Activated CD4-positive, alpha-beta memory T cell treated with anti-CD3 and anti-CD28 coated beads, Interleukin-2, amount 10 ng/mL, durations not matched to agents 7 days and 5 days (primary cell): ENCODE results near the gene ALLC. TPM values are rescaled to one million over a fixed set of nuclear protein-coding genes. Genes with fewer than 3 reads are reported as not detected.

Source experiments
- CTCF ChIA-PET: fragments of 350-600 bp; sonication (Branson Sonifier 250); formaldehyde crosslinking; loops from one replicate; lab custom pipeline; 2021; ENCODE audit warnings: antibody characterized with exemption, inconsistent platforms; lab: Charles Lee
- POLR2A ChIA-PET: fragments of 350-600 bp; sonication (Branson Sonifier 250); formaldehyde crosslinking; loops from one replicate; lab custom pipeline; 2021; ENCODE audit warnings: antibody characterized with exemption; lab: Charles Lee
- DNase-seq: peaks from one replicate; pipeline ENCODE4 v3.0.0-alpha.2; 2020
- H3K27ac Mint-ChIP-seq: one replicate; pipeline ENCODE4 v1.8.0; 2021; ENCODE audit warnings: mild to moderate bottlenecking, mixed read lengths
- H3K27me3 Mint-ChIP-seq: one replicate; pipeline ENCODE4 v1.8.0; 2021; ENCODE audit warnings: mixed read lengths
- H3K36me3 Mint-ChIP-seq: one replicate; pipeline ENCODE4 v1.8.0; 2021; ENCODE audit warnings: low read depth, mixed read lengths
- H3K4me1 Mint-ChIP-seq: one replicate; pipeline ENCODE4 v1.8.0; 2021; ENCODE audit warnings: mixed read lengths
- H3K4me3 Mint-ChIP-seq: one replicate; pipeline ENCODE4 v1.8.0; 2021; ENCODE audit warnings: mild to moderate bottlenecking, mixed read lengths
- H3K9me3 Mint-ChIP-seq: one replicate; pipeline ENCODE4 v1.8.0; 2021; ENCODE audit warnings: mixed read lengths
- total RNA-seq, 2 experiments: library from RNA; stranded (reverse); gene quantifications; one replicate each; pipeline ENCODE4 v1.2.3, GENCODE V29; 2021

The ALLC gene
- total RNA-seq, 2 experiments from 2014 or later: not detected

GRCh38 chr2:3647831-3648651, 10.0 kb upstream of the ALLC start:
- no peak for DNase-seq
- H3K9me3 Mint-ChIP-seq: no peaks in the 10 kb centered on the region
- no peaks in the 10 kb centered on the region for H3K27me3 Mint-ChIP-seq
- ChIA-PET CTCF (no interaction called here), POLR2A (no interaction called here)
- H3K27ac Mint-ChIP-seq: no peak overlapping the region
- H3K36me3 Mint-ChIP-seq: no peaks in the 10 kb centered on the region
- no peak overlapping the region for H3K4me3 Mint-ChIP-seq
- peaks cover 15% of the 10 kb centered on the region for H3K4me1 Mint-ChIP-seq

DNA sequence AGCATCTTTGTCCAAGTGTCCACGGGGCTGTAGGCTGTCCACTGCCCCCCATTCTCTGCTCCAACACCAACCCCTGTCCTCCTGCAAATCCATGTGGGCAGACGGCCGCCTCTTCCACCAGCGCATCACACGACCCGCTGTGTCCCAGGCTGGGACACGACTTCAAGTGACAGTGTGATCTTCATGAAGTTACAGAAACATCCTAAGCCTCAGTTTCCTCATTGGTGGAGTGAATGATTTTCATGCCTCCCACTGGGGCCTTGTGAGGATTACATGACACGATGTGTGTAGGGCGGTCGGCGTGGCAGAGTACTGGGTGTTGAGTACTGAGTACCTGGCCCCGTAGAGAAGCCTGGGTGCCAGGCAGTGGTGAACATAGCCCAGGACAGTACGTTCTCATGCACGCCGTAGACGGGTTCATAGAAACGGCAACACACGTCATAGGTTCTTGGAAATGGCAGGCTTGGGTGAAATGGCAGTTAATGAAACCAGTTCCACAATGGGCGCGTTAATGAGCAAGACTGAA, 9.3 kb upstream of the ALLC start:
- no peak overlapping the region for H3K4me3 Mint-ChIP-seq
- H3K36me3 Mint-ChIP-seq: no peaks in the 10 kb centered on the region
- H3K4me1 Mint-ChIP-seq: peaks cover 15% of the 10 kb centered on the region
- no peaks in the 10 kb centered on the region for H3K9me3 Mint-ChIP-seq
- H3K27ac Mint-ChIP-seq: no peak overlapping the region
- no peak for DNase-seq
- ChIA-PET POLR2A (no interaction called here), CTCF (no interaction called here)
- no peaks in the 10 kb centered on the region for H3K27me3 Mint-ChIP-seq

DNA sequence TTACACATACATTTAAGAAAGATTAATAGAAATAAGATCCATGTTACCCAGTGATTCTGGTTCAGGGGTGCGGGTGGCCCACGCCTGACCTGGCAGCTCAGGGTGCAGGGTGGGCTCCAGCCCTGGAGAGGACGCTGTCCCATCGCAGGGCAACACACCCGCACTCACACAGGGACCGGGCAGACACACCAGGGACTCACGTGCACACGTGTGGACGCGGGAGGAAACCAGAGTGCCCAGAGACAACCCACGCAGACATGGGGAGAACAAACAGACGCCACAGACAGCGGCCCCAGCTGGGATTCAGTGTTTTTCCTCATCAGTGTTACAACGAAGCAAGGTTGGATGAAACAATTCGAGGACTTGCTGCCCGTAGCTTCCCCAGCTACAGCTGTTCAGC, 8.4 kb upstream of the ALLC start:
- no peak overlapping the region for H3K4me3 Mint-ChIP-seq
- peaks cover 15% of the 10 kb centered on the region for H3K4me1 Mint-ChIP-seq
- ChIA-PET CTCF (interaction anchor here (4.4 kb wide), 1 partner anchor 226 kb away, joined by 31 read pairs; no protein-coding TSS in a partner anchor), POLR2A (no interaction called here)
- DNase-seq: no peak
- H3K36me3 Mint-ChIP-seq: no peaks in the 10 kb centered on the region
- no peaks in the 10 kb centered on the region for H3K27me3 Mint-ChIP-seq
- H3K9me3 Mint-ChIP-seq: no peaks in the 10 kb centered on the region
- H3K27ac Mint-ChIP-seq: no peak overlapping the region

DNA sequence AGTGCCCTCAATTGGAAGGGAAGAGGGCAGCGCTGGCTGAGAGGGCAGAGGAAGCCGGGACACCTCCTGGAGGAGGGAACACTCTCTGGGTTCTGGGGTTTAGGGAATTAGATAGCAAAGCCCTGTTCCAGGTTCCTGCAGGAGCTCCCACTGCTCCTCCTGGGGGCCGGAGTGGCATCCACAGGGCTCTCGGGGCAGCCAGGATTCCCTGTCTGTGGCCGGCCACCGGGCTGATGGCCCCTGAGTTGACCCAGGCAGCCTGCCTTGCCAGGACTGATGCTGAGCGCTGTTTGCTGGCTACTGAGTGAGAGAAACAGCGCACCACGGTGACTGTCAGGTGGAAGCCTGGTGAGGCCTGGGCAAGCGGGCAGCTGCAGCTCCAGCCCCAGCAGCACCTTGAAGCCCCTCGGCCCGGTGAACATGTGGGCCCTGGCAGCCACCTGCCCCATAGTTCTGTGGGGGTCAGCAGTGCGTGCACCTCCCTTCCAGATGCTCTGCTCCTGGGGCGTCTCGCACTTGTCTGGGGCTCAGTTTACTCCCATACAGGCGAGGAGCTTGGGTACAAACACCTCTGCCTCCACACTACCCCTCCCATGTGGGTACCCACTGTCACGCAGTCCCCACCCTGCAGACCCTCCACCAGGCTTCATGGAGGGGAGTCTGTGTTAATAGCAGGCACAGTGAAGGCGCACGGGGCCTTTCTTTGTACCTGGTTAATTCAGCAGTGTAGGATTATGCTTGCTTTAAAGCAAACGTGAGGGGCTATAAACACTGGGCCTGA, 7.7 kb upstream of the ALLC start:
- H3K4me1 Mint-ChIP-seq: peaks cover 15% of the 10 kb centered on the region
- no peak overlapping the region for H3K27ac Mint-ChIP-seq
- no peak for DNase-seq
- ChIA-PET POLR2A (interaction anchor here (3.1 kb wide), 1 partner anchor 12 kb away, joined by 20 read pairs; no protein-coding TSS in a partner anchor), CTCF (interaction anchor here (0.7 to 4.4 kb wide), 2 partner anchors 20 to 227 kb away, joined by 3 to 31 read pairs; no protein-coding TSS in a partner anchor)
- H3K27me3 Mint-ChIP-seq: no peaks in the 10 kb centered on the region
- no peaks in the 10 kb centered on the region for H3K9me3 Mint-ChIP-seq
- no peaks in the 10 kb centered on the region for H3K36me3 Mint-ChIP-seq
- H3K4me3 Mint-ChIP-seq: no peak overlapping the region

DNA sequence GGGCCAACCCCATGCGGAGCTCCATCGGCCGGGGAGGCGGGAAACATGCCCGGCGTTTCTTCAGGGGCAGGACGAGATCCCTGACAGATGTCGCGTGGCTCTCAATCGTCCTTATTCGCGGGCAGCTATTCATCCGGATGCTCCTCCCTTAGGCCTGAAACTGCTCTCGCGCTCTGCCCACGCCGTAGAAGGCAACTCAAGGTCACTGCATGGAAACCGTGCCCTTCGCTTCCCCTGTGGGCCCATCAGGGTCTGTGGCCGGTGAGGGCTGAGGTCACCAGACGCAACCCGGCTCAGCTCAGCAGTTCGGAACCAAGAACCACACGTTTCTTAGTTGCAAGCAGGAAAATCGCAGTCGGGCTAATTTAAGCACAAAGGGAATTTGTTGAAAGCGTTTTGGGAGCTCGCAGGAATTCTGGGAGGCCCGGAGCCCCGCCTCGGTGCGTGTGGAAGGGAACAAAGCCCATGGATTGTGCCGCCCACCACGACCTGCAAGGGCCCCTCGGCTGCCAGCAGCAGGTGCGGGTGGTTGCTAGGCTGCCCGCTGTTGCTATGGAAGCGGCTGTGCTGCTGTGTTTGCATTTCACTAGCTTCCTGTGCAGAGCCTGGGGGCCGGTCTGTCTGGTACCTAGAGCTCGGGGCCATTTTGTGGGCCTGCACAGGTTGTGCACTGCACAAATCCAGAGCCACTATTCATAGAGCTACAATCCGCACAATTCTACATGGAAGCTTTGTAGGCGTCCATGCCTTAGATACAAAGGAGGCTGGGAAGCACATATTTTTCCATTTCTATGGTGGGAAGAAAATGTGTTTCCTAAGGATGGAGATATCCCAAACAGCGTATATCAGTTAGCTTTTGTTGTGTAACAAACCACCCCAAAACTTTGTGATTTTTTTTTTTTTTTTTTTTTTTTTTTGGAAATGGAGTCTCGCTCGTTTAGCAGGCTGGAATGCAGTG, 6.0 kb upstream of the ALLC start:
- Mint-ChIP-seq H3K9me3 (no peaks in the 10 kb centered on the region), H3K36me3 (no peaks in the 10 kb centered on the region), H3K27ac (peak overlapping the region; percentile 72), H3K4me1 (peaks cover 15% of the 10 kb centered on the region), H3K4me3 (peak overlapping the region; percentile 74), H3K27me3 (no peaks in the 10 kb centered on the region)
- CTCF ChIA-PET: interaction anchor here (0.6 to 4.4 kb wide), 16 partner anchors 9 to 1137 kb away, joined by 3 to 31 read pairs (median 4); partner anchors contain the start of gene EIPR1
- POLR2A ChIA-PET: interaction anchor here (0.7 to 3.1 kb wide), 8 partner anchors 10 to 274 kb away, joined by 3 to 20 read pairs (median 6); partner anchors contain the start of genes ADI1, EIPR1, RNASEH1 and TRAPPC12
- DNase-seq: peak; percentile 78

- no peak overlapping the region for H3K27ac Mint-ChIP-seq
- no peak overlapping the region for H3K4me3 Mint-ChIP-seq
- no peaks in the 10 kb centered on the region for H3K27me3 Mint-ChIP-seq
- CTCF ChIA-PET: interaction anchor here (1.0 to 4.4 kb wide), 4 partner anchors 69 to 229 kb away, joined by 3 to 31 read pairs (median 6); no protein-coding TSS in a partner anchor
- POLR2A ChIA-PET: interaction anchor here (0.9 to 3.1 kb wide), 6 partner anchors 9 to 275 kb away, joined by 3 to 20 read pairs (median 12); partner anchors contain the start of genes EIPR1, RNASEH1 and TRAPPC12
- no peaks in the 10 kb centered on the region for H3K9me3 Mint-ChIP-seq
- H3K4me1 Mint-ChIP-seq: peaks cover 15% of the 10 kb centered on the region
- H3K36me3 Mint-ChIP-seq: no peaks in the 10 kb centered on the region
- no peak for DNase-seq
Observed at GRCh38 chr2:3652896-3653625, 4.9 kb upstream of the ALLC start.

DNA sequence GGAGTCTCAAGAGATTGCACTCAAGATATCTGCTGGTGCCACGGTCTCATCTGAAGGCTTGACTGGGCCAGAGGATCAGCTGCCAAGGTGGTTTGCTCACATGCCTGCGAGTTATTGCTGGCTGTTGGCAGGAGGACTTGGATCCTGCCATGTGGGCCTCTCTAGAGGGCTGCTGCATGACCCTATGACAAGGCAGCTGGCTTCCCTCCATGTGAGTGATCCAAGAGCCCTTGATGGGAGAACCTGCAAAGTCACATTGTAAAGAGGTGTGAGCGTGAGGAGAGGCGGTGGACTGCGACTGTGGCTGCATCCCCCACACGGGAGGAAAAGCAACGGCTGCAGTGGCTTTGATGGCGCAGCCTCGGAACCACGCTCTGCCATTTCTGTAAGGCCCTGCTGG, 4.0 kb upstream of the ALLC start:
- CTCF ChIA-PET: no interaction called here
- no peaks in the 10 kb centered on the region for H3K9me3 Mint-ChIP-seq
- peaks cover 15% of the 10 kb centered on the region for H3K4me1 Mint-ChIP-seq
- POLR2A ChIA-PET: interaction anchor here (1.4 kb wide), 1 partner anchor 10 kb away, joined by 3 read pairs; no protein-coding TSS in a partner anchor
- H3K36me3 Mint-ChIP-seq: no peaks in the 10 kb centered on the region
- H3K27me3 Mint-ChIP-seq: no peaks in the 10 kb centered on the region
- no peak overlapping the region for H3K27ac Mint-ChIP-seq
- no peak overlapping the region for H3K4me3 Mint-ChIP-seq
- no peak for DNase-seq

- CTCF ChIA-PET: no interaction called here
Observed at GRCh38 chr2:3654531-3655225, 3.3 kb upstream of the ALLC start.

DNA sequence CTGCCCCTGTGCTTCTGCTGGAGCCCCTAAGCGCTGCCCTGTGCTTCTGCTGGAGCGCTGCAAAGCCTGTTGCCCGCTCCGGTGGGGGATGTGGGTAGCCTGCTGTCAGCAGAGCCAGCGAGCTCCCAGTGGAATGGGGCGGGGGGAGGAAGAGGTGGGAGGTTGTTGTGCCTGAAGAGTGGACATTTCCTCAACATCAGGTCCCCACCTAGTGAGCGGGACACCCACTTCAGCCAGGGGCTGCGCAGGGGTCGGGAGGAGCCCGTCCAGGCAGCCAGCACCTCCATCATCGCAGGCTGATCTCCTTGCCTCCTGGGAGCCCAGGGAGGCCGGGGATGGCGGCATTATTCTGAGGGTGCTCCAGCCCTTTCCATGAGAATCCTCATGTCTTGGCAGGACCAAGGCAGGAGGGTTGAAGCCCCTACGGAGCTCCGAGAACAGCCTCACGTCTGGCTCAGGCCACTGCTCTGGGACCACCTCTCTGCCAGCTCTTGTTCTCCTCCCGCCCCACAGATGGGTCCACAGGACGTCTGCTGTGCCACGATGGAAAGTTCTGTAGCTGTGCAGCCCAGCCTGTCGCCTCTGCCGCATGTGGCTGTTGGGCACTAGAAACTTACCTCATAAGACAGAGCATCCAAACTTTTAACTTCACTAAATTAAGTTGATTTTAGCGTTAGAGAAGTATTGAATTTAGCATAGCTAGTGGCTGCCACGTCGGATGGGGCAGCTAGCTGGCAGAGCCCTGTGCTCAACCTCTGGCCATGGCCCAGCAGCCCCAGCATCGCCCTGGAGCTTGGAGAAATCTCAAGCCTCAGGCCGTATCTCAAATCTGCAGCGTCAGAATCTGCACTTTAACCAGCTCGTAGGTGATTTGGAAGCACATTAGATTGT, 1.9 kb upstream of the ALLC start:
- Mint-ChIP-seq H3K36me3 (peaks cover 13% of the 10 kb centered on the region), H3K4me3 (no peak overlapping the region), H3K27ac (no peak overlapping the region), H3K27me3 (no peaks in the 10 kb centered on the region), H3K4me1 (peaks cover 31% of the 10 kb centered on the region), H3K9me3 (peaks cover 8% of the 10 kb centered on the region)
- DNase-seq: no peak
- CTCF ChIA-PET: no interaction called here
- POLR2A ChIA-PET: no interaction called here

More at GRCh38 chr2:3654531-3655225, 3.3 kb upstream of the ALLC start:
- peaks cover 2% of the 10 kb centered on the region for H3K36me3 Mint-ChIP-seq
- POLR2A ChIA-PET: no interaction called here
- no peak overlapping the region for H3K27ac Mint-ChIP-seq
- no peak overlapping the region for H3K4me3 Mint-ChIP-seq
- H3K27me3 Mint-ChIP-seq: no peaks in the 10 kb centered on the region
- no peak for DNase-seq
- H3K9me3 Mint-ChIP-seq: no peaks in the 10 kb centered on the region
- peaks cover 21% of the 10 kb centered on the region for H3K4me1 Mint-ChIP-seq

- DNase-seq: no peak
- no peaks in the 10 kb centered on the region for H3K27me3 Mint-ChIP-seq
- POLR2A ChIA-PET: no interaction called here
- peaks cover 33% of the 10 kb centered on the region for H3K4me1 Mint-ChIP-seq
- peaks cover 8% of the 10 kb centered on the region for H3K9me3 Mint-ChIP-seq
- no peak overlapping the region for H3K27ac Mint-ChIP-seq
- CTCF ChIA-PET: no interaction called here
- no peak overlapping the region for H3K4me3 Mint-ChIP-seq
- peaks cover 13% of the 10 kb centered on the region for H3K36me3 Mint-ChIP-seq
Observed at GRCh38 chr2:3656762-3657721, 958 bp upstream of the ALLC start.
